Measurements from ENCODE around the gene AGAP1.

AGAP1 gene

DNA sequence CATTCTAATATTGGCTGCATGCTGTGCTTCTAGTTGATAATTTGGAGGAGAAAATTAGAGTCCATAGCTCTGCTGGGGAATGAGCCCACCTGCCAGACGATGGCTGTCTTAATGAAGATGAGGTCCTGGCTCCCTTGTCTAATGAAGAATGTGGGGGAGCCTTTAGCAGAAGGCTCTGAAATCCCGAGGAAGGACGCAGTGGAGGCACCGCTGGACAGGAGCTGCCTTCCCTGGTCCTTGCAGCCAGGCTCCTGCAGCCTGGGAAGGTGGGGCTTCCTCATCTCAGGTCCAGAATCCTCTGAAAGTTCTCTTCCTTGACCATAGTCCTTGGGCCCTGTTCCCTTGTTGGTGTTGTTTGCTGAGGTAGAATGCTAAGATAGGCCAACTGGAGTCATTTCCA, 208.3 kb downstream of the AGAP1 start:
- in situ Hi-C loops (cut with MboI; ENCODE audit: low sequenced_read_pairs) = no loop called here

DNA sequence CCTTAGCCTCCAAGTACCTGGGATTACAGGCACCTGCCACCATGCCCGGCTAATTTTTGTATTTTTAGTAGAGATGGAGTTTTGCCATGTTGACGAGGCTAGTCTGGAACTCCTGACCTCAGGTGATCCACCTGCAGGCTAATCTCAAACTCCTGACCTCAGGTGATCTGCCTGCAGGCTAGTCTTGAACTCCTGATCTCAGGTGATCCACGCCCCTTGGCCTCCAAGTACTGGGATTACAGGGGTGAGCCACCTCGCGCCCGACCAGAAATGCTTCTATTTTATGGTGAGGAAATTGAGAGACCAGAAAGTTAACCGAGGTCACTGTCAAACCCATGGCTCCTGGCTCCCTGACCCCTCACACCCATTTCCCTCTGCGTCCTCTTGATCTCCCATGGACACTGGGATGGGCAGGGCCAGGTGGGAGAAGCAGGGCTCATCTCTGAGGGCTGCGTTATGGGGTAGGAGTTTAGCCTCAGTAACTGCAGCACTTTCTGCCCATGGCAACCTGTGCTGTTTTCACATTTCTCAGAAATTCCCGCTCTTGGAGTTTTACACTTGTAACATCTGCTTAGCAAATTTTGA, 210.0 kb downstream of the AGAP1 start:
- in situ Hi-C loops (cut with MboI; ENCODE audit: low sequenced_read_pairs) = no loop called here

DNA sequence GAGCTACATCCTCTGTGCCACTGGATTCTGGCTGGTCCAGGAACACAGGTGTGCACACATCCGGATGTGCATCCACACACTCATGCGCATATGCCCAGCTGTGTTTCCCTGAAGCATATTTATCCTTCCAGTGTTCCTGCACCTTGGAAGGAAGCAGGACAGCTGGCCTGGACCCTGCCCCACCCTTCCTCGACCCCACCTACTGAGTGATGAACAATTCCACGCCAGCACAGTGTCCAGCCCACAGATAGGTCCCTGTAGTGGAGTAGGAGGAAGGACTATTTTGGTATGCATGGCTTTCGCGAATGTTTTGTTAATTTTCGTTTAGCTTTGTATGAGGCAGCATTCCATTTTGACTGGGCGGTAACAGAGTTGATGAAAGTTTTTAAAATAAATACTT, 211.5 kb downstream of the AGAP1 start:
- in situ Hi-C loops (cut with MboI; ENCODE audit: low sequenced_read_pairs) = no loop called here

DNA sequence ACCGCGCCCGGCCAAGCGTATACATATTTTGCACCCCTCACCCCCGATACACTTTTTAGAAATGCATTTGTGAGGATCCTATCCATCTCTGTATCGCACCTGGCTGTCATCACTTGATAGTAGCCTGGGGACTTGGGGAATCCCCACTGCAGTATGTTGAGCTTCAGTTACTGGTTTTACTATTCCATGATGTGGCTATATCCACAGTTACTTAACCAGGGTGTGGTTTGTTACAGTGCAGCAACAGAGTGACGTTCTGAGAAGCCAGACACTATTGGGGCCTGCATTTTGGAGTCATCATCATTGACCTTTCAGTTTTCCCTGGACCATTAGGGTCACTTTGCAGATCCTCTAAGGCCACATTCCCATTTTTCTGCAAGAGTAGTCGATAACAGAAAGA, 212.7 kb downstream of the AGAP1 start:
- in situ Hi-C loops (cut with MboI; ENCODE audit: low sequenced_read_pairs) = no loop called here

DNA sequence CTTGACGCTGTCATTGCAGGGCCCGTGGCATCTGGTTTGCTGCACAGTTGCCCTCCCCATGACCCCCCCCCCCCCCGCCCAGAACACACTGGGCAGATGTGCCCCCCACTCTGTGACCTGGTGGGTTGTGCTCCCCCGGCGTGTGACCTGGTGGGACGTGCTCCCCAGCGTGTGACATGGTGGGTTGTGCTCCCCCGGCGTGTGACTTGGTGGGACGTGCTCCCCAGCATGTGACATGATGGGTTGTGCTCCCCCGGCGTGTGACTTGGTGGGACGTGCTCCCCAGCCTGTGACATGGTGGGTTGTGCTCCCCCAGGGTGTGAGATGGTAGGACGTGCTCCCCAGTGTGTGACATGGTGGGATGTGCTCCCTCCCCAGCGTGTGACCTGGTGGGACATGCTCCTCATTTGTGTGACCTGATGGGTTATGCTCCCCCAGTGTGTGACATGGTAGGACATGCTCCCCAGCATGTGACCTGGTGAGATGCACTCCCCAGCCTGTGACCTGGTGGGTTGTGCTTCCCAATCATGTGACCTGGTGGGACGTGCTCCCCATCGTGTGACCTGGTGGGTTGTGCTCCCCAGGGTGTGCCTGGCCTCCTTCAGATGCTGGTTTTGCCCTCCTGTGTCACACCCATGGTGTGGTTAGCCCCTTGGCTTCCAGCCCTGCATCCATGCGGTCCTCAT, 213.7 kb downstream of the AGAP1 start:
- in situ Hi-C loops (cut with MboI; ENCODE audit: low sequenced_read_pairs) = no loop called here

DNA sequence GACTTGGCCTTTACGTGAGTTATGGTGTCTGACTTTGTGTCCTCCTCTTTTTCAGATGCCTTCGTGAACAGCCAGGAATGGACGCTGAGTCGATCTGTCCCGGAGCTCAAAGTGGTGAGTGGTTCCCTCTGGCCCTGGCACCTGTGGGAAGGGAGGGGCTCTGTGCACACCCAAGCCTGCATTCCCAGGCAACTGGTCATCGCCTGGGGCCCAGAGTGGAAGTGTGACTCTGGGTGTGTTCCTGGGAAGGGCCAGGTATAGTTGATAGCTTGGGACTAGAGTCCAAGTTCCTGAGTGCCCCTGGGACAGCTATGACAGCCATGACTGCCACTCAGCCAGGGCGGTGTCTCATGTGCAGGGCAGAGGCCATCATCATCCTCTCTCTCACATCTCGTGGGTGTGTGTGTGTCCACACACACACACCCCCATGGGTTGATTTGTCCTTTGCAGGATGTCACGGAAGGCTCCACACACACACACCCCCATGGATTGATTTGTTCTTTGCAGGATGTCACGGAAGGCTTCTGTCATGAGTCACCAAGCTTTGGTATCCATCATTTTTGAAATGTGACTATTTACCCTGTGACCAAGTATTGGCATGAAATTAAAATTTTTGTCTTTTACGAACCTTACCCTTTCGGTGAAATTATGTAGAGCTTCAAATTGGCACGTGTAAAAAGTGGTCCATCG, 215.4 kb downstream of the AGAP1 start:
- in situ Hi-C loops (cut with MboI; ENCODE audit: low sequenced_read_pairs) = no loop called here

DNA sequence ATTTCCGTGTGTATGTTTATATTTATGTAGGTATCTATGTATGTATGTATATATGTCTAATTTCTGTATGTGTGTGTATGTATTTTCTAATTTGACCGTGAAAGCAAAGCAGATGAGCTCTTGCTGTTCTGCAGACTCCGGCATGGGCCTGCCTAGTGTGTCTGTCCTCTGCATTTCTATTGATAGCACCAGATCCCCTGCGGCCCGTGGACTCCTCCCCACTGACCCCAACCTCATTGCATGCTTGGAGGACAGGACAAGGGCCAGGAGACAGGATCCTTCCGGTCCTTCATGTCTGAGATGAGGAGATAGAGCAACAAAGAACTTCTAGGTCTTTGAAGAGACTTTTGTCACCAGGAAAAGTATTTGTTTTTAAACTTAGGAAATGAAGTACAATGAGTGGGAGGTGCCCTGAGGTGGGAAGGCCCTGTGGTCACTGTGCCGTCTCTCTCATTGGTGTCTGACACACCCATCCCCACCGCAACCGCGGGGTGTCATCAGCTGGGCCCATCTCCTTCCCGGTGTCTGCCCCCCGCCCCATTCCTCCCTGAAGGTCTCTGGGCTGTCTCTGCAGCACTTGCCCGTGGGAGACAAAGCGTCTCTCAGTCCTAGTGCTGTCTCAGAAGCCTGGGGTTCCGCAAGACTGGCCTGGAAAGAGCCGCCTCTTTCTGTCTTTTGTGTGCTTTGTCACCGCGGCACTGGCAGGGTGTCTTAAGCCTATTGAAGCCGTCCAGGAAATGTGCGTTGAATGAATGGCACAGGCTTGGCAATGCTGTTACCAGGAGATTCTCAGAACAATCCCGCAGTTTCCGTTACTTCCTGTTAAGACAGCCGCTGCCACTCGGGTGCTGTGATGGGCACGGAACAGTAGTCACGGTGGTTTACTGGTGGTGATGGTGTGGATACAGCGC, 216.4 kb downstream of the AGAP1 start:
- in situ Hi-C loops (cut with MboI; ENCODE audit: low sequenced_read_pairs) = no loop called here

DNA sequence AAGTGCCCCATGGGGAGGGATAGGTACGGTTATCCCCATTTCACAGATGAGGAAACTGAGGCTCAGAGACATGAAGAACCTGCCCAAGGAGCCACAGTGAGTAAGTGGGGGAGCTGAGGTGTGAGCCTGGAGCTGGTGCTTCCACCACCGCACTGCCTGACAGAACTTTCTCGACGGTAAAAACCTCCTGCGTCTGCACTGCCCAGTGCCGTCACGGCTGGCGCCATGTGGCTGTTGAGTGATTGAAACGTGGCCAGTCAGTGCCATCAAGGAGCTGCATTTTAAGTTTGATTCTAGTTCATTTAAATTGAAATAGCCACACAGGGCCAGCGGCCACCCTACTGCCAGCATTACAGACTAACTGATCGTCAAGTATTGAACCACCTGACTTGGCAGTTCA, 217.1 kb downstream of the AGAP1 start:
- in situ Hi-C loops (cut with MboI; ENCODE audit: low sequenced_read_pairs) = no loop called here

DNA sequence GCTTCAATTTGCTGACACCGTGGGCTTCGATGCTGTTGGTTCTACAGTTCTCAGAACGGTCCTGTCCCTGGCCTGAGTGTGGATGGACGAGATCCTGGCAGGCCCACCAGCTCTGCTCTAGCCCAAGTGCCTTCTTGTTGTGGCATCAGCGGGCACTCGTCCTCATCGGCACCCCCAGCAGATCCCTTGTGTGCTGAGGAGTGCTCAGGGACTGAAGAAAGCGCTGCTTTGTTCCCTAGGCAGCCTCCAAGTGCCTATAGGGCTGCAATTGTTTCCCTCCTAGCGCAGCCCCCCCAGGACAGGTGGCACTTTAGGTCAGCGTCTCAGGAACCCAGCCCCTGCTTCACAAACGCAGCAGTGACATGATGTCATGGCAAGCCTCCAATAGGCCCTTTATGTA, 217.7 kb downstream of the AGAP1 start:
- in situ Hi-C loops (cut with MboI; ENCODE audit: low sequenced_read_pairs) = no loop called here

DNA sequence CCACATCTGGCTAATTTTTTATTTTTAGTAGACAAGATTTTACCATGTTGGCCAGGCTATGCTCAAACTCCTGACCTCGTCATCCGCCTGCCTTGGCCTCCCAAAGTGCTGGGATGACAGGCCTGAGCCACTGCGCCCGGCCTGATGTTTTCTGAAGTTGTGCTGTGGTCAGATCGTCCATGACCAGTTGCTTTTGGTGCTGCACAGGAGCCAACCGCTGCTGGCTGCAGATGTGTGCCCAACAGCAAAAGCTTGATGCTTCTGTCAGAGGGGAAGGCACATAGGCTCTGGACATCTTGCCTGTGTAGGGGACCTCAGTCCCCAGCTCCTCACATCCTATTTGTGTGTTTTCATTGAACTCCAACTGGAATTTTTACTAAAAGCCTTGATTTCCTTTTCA, 218.3 kb downstream of the AGAP1 start:
- in situ Hi-C loops (cut with MboI; ENCODE audit: low sequenced_read_pairs) = no loop called here

DNA sequence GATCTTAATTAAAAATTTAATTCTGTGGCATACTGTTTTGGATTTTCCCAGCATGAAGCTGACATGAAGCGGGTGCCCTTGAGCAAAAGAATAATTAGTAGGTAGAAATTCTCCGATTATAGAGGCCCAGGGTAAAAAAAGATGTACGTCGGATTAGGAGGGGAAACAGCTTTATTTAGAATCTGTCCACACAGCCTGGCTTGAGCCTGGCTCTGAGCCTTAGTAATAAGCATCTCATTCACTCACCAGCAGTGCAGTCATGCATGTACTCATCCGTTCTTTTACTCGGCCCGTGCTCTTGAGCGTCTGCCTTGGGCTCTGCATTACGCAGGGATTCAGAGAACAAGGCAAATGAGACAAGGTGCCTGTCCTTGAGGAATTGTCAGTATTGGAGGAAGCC, 219.3 kb downstream of the AGAP1 start:
- in situ Hi-C loops (cut with MboI; ENCODE audit: low sequenced_read_pairs) = no loop called here

DNA sequence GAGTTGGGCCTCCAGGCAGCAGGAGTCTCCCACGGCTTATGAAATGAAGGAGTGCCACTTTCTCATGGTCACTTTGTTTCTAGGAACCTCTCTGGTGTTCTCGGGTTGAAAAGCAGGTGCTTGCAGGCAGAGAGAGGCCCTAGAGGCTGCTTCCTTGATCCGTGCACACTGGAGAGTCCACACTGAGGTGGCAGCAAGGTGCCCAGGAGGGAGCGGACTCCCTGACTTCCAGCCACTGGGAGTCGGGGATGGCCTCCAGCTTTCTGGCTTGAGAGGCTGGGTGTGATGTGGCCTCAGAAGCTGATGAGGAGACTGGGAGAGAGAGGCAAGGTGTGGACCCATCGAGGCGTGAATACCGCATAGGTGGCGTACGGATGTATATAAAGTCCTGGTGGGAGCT, 221.8 kb downstream of the AGAP1 start:
- in situ Hi-C loops (cut with MboI; ENCODE audit: low sequenced_read_pairs) = no loop called here

DNA sequence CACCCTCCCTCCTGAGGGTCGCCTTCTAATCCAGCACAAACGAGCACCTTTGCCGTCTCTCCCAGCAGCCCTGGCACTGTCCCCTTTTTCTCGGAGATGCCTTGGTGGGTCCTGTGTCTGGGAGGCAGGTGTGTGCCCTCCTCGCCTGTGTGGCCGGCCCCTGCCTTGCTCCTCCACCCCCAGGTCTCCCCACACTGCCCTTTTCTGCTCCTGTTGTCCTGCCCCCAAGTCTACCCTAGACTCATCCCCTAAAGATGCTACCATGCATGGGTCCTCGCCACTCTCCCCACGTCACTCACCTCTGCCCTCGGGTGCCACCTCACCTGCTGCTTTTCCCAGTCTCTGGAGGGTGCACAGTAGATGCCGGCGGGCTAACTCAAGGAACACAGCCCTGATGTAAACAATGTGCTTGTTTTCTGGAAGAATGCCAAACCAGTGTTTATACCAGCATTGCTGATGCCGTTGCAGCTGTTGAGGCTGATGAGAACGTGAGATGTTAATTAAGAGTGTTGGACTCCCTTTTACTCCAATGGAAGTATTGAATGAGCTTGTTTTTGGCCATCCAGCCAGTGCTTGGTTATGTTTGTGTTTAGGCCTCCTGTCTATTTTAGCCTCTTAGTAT, 223.1 kb downstream of the AGAP1 start:
- in situ Hi-C loops (cut with MboI; ENCODE audit: low sequenced_read_pairs) = no loop called here

DNA sequence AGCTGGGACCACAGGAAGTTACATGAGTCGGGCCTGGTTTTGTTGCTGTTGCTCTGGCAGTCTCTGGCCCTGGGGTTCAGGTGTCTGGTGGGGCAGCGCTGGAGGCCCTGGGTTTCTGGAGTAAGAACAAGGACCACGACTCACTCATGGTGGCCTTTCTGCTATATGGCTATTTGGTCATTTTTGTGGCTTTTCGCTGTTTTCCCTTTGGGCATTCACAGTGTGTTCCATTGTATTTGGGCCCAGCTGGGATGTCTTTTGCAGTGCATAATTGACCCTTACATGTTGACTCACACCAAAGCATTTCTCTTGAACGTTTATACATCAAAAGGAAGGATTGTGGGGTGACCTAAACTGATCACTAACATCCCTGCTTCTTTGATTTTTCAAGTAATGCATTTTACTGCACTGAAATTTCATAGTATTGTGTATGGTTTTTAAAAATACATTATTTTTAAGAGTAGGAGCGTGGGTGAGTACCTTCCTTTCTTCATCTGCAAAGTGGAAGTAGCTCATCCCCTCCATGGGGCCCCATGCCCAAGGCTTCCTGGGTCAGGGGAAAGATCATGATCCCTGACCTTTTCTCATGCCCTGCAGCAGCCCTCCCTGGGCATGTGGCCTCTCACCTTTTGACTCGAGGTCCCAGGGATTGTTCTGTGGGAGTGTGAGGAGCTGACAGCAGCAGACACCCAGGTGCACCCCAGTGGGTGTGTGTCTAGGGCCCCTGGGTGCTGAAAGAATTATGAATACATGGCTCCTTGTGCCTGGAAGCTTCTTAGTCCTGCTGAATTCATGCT, 225.5 kb downstream of the AGAP1 start:
- in situ Hi-C loops (cut with MboI; ENCODE audit: low sequenced_read_pairs) = no loop called here

DNA sequence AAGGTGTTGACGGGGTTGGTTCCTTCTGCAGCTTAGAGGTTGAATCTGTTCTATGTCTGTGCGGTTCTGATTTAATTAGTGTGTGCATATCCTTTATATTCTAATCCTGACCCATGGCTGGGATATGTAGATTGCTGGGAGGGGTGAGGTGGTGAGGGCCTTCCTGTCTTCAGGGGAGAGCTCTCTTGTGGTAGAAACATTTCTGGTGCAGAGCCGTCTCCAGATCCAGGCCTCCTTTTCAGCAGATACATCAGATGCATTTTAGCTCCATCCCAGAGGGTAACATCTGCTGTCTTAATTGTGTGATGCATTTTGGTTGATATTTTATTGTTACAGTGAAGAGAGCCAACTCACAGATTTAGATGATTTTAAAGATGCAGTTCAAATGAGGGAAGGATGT, 227.8 kb downstream of the AGAP1 start:
- in situ Hi-C loops (cut with MboI; ENCODE audit: low sequenced_read_pairs) = no loop called here

DNA sequence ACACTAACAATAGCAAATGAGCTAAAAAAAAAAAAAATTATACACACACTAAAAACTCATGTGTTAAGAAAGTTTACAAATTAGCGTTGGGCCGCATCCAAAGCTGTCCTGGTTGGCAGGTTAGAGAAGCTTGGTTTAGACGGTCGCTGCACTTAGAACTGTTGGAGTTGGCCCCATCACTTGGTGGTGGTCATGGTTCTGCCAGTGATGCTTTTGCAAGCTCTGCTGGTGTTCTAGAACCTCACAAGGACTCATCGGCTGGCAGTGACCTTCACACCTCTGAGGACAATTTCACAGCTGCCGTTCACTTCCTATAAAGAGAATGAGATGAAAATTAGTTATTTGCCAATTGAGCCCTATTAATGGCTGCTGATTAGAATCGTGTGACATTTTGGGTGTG, 229.0 kb downstream of the AGAP1 start:
- in situ Hi-C loops (cut with MboI; ENCODE audit: low sequenced_read_pairs) = no loop called here

DNA sequence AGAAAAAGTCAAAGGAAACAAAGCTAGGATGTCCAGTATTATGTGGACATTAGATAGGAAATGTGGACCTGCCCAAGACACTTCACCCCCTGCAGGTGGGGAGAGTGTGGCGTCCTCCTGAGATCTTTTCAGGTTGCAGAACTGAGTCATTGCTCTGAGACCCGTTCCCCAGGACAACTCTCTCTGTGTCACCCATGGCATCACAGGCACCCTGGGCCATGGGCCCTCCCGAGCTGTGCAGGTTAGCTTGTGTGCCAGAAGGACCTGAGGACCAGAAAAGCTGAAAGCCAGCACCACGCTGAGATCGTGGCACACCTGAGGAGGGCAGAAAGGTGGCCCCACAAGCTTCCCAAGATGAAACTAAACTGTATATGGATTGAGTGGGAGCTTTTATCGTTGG, 229.5 kb downstream of the AGAP1 start:
- in situ Hi-C loops (cut with MboI; ENCODE audit: low sequenced_read_pairs) = no loop called here

DNA sequence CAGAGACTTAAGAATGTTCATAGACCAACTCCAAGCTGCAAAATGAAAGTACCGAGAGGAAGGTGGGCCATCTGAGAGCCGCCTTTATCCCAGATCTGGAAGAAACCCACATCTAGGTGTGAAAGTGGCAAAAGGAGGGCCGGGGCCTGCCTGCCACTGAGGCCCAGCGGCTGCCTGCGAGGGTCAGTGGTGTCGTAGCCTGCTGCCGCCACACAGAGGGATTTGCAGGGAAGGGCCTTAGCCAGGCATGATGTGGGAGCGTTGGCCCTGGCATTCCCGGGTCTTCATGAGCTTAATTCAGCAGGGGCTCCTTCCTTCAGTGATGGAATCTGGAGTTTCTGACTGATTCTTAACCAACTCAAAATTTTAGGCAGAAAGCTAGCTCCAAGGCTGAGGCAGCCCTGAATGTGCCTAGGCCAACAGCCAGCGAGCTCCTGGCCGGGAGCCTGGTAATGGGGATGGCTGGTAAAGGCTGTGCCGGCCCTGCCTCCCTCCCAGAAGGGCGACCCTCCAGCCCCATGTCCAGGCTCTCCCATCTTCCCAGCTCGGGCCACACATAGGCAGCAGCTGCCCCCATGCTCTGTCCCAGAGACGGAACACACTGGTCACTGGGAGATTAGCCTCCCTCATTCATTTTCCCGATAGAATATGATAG, 230.1 kb downstream of the AGAP1 start:
- in situ Hi-C loops (cut with MboI; ENCODE audit: low sequenced_read_pairs) = no loop called here

DNA sequence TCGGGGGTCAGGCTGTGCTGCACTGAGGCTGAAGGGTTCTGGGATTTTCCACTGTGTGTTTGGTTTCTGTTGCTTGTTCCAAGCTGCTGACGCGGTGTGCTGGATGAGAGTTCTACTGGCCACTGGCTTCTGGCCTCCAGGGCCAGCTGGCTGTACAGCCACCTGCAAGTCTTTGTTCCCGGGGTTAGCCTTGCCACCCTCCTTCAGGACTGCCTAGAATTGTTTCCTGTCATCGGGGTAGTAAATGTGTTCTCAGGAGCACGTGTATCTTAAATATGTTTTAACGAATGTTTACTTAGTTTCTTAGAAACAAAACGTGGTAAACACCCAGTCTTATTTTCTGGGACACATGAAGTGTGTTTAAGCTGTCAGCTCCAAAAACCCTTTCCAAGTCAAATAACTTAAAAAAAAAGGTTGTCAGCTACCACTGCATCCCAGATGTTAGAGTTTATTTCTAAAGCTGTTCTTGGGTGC, 231.2 kb downstream of the AGAP1 start:
- in situ Hi-C loops (cut with MboI; ENCODE audit: low sequenced_read_pairs) = no loop called here

DNA sequence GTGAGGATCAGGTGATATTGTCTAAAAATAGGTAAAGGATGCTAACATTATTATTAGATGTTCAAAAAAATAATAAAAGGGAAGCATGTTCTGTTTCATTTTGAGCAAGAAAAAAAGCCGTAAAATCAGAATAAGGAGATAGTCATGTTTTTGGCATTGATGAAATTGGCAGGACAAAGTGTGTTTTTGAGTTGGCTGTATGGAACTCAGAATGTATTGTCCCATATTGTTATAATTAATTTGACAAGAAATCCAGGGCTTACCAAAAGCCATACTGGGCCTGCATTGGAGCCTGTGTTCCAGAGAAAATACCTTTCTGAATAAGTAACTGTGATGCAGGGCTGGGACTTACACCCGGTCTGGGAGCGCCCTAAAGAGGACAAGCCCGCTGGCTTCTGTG, 232.0 kb downstream of the AGAP1 start:
- in situ Hi-C loops (cut with MboI; ENCODE audit: low sequenced_read_pairs) = no loop called here

All from hTERT RPE-1 (cell line).